HEK293 (cell line): ENCODE data around the gene ZFC3H1.

Experiments
- BCL11A ChIP-seq: fragments of 450-650 bp; formaldehyde crosslinking; IDR thresholded peaks from 2 replicates; pipeline ENCODE4 v1.5.1; 2016; ENCODE audit warnings: low read depth, missing biosample characterization, missing genetic modification characterization
- GFI1B ChIP-seq: fragments of 450-650 bp; formaldehyde crosslinking; IDR thresholded peaks from 2 replicates; pipeline ENCODE4 v1.5.1; 2016; ENCODE audit warnings: missing biosample characterization, missing genetic modification characterization
- GLI2 ChIP-seq: fragments of 450-650 bp; formaldehyde crosslinking; IDR thresholded peaks from 2 replicates; pipeline ENCODE4; 2017; ENCODE audit warnings: missing biosample characterization, missing genetic modification characterization, low read depth, borderline replicate concordance
- GLI4 ChIP-seq: fragments of 450-650 bp; formaldehyde crosslinking; IDR thresholded peaks from 2 replicates; pipeline ENCODE4 v1.5.1; 2016; ENCODE audit warnings: missing biosample characterization, missing genetic modification characterization
- KLF8 ChIP-seq: fragments of 450-650 bp; formaldehyde crosslinking; IDR thresholded peaks from 2 replicates; pipeline ENCODE4 v1.5.1; 2016; ENCODE audit warnings: missing biosample characterization, missing genetic modification characterization
- OVOL3 ChIP-seq: fragments of 450-650 bp; formaldehyde crosslinking; IDR thresholded peaks from 2 replicates; pipeline ENCODE4 v1.5.1; 2016; ENCODE audit warnings: missing biosample characterization, missing genetic modification characterization
- RBAK ChIP-seq: fragments of 450-650 bp; formaldehyde crosslinking; IDR thresholded peaks from 2 replicates; pipeline ENCODE4 v1.5.1; 2016; ENCODE audit warnings: missing biosample characterization, missing genetic modification characterization
- REPIN1 ChIP-seq: fragments of 450-650 bp; formaldehyde crosslinking; IDR thresholded peaks from 2 replicates; pipeline ENCODE4 v1.5.1; 2017; ENCODE audit warnings: missing biosample characterization, missing genetic modification characterization, low read depth
- SP3 ChIP-seq: fragments of 450-650 bp; formaldehyde crosslinking; IDR thresholded peaks from 2 replicates; pipeline ENCODE4 v1.5.1; 2016; ENCODE audit warnings: missing biosample characterization, missing genetic modification characterization
- SP7 ChIP-seq: fragments of 450-650 bp; formaldehyde crosslinking; IDR thresholded peaks from 2 replicates; pipeline ENCODE4 v1.5.1; 2016; ENCODE audit warnings: missing biosample characterization, missing genetic modification characterization
- WT1 ChIP-seq: fragments of 450-650 bp; formaldehyde crosslinking; IDR thresholded peaks from 2 replicates; pipeline ENCODE4 v1.5.1; 2016; ENCODE audit warnings: missing biosample characterization, missing genetic modification characterization
- ZBTB1 ChIP-seq: fragments of 450-650 bp; formaldehyde crosslinking; IDR thresholded peaks from 2 replicates; pipeline ENCODE4 v1.5.1; 2016; ENCODE audit warnings: missing biosample characterization, missing genetic modification characterization
- ZFP69B ChIP-seq: fragments of 450-650 bp; formaldehyde crosslinking; IDR thresholded peaks from 2 replicates; pipeline ENCODE4 v1.5.1; 2016; ENCODE audit warnings: missing biosample characterization, missing genetic modification characterization
- ZNF114 ChIP-seq: fragments of 450-650 bp; formaldehyde crosslinking; IDR thresholded peaks from 2 replicates; pipeline ENCODE4 v1.5.0; 2017; ENCODE audit warnings: missing biosample characterization, missing genetic modification characterization
- ZNF146 ChIP-seq: fragments of 450-650 bp; formaldehyde crosslinking; IDR thresholded peaks from 2 replicates; pipeline ENCODE4 v1.5.1; 2016; ENCODE audit warnings: missing biosample characterization, missing genetic modification characterization
- ZNF24 ChIP-seq: fragments of 450-650 bp; formaldehyde crosslinking; IDR thresholded peaks from 2 replicates; pipeline ENCODE4 v1.5.1; 2016; ENCODE audit warnings: missing biosample characterization, missing genetic modification characterization
- ZNF426 ChIP-seq: fragments of 450-650 bp; formaldehyde crosslinking; IDR thresholded peaks from 2 replicates; pipeline ENCODE4 v1.5.1; 2017; ENCODE audit warnings: missing biosample characterization, missing genetic modification characterization, mild to moderate bottlenecking, inconsistent platforms, moderate library complexity
- ZNF501 ChIP-seq: fragments of 450-650 bp; formaldehyde crosslinking; IDR thresholded peaks from 2 replicates; pipeline ENCODE4 v1.5.1; 2016; ENCODE audit warnings: missing biosample characterization, missing genetic modification characterization
- ZNF558 ChIP-seq: fragments of 450-650 bp; formaldehyde crosslinking; IDR thresholded peaks from 2 replicates; pipeline ENCODE4 v1.5.1; 2016; ENCODE audit warnings: missing biosample characterization, missing genetic modification characterization
- ZNF571 ChIP-seq: fragments of 450-650 bp; formaldehyde crosslinking; IDR thresholded peaks from 2 replicates; pipeline ENCODE4 v1.5.0; 2017; ENCODE audit warnings: missing biosample characterization, missing genetic modification characterization
- ZNF600 ChIP-seq: fragments of 450-650 bp; formaldehyde crosslinking; IDR thresholded peaks from 2 replicates; pipeline ENCODE4 v1.5.1; 2016; ENCODE audit warnings: missing biosample characterization, missing genetic modification characterization
- ZNF621 ChIP-seq: fragments of 450-650 bp; formaldehyde crosslinking; IDR thresholded peaks from 2 replicates; pipeline ENCODE4 v1.5.1; 2017; ENCODE audit warnings: missing biosample characterization, missing genetic modification characterization
- ZNF843 ChIP-seq: fragments of 450-650 bp; formaldehyde crosslinking; IDR thresholded peaks from 2 replicates; pipeline ENCODE4 v1.5.1; 2016; ENCODE audit warnings: missing biosample characterization, missing genetic modification characterization
- TF ChIP-seq, protein P1 (sequence below): fragments of 450-650 bp; formaldehyde crosslinking; IDR thresholded peaks from 2 replicates; pipeline ENCODE4 v1.5.1; 2016; ENCODE audit warnings: missing biosample characterization, missing genetic modification characterization, low read depth
- TF ChIP-seq, protein P2 (sequence below): fragments of 450-650 bp; formaldehyde crosslinking; optimal IDR thresholded peaks from 2 replicates; pipeline ENCODE3; 2016; ENCODE audit warnings: missing biosample characterization, mild to moderate bottlenecking, missing genetic modification characterization
- TF ChIP-seq, protein P3 (sequence below): fragments of 450-650 bp; formaldehyde crosslinking; IDR thresholded peaks from 2 replicates; pipeline ENCODE4 v1.5.1; 2016; ENCODE audit warnings: missing biosample characterization, missing genetic modification characterization
- TF ChIP-seq, protein P4 (sequence below): fragments of 450-650 bp; formaldehyde crosslinking; IDR thresholded peaks from 2 replicates; pipeline ENCODE4 v1.5.1; 2016; ENCODE audit warnings: missing biosample characterization, missing genetic modification characterization
- TF ChIP-seq, protein P5 (sequence below): fragments of 450-650 bp; formaldehyde crosslinking; IDR thresholded peaks from 2 replicates; pipeline ENCODE4 v1.5.1; 2016; ENCODE audit warnings: missing biosample characterization, missing genetic modification characterization
- TF ChIP-seq, protein P6 (sequence below): fragments of 450-650 bp; formaldehyde crosslinking; IDR thresholded peaks from 2 replicates; pipeline ENCODE4 v1.5.1; 2016; ENCODE audit warnings: missing biosample characterization, missing genetic modification characterization, low read depth
- TF ChIP-seq, protein P7 (sequence below): fragments of 450-650 bp; formaldehyde crosslinking; IDR thresholded peaks from 2 replicates; pipeline ENCODE4 v1.5.1; 2017; ENCODE audit warnings: missing biosample characterization, missing genetic modification characterization

Gene ZFC3H1

DNA sequence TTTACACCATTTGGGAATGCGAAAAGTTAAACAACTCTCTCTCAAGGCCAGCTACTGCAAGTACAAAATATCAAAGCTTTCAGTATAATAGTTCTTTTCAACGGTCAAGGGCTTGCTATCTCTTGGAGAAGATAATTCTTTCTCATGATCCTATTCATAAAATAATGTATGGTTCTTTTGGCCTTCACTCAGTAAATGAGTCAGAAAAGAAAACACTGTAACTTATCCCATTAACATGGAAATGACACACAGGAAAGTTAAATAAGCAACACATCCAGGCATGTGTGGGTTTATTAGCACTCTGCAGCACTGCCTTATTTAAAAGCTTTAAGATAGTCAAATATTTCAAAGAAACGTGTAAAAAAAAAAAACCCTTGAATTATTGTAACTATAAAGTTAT, 36.9 kb downstream of the ZFC3H1 start (continued):
- TF ChIP-seq GFI1B (no peak), ZNF558 (tag by site-specific recombination) (no peak), ZBTB1 (no peak), ZNF114 (no peak), ZNF621 (tag by site-specific recombination) (no peak), BCL11A (tag by site-specific recombination) (peak; percentile 95), ZNF501 (tag by site-specific recombination) (no peak), ZFP69B (tag by site-specific recombination) (peak; percentile 90), ZNF426 (tag by site-specific recombination) (no peak), WT1 (tag by site-specific recombination) (peak; percentile 78), GLI2 (tag by site-specific recombination) (peak; percentile 93), ZNF24 (no peak), RBAK (tag by site-specific recombination) (no peak), ZNF843 (peak; percentile 93), ZNF146 (tag by site-specific recombination) (0 out of 2 replicates have a peak, but pooled peaks have one; percentile 15), ZNF571 (no peak), SP3 (tag by site-specific recombination) (no peak), REPIN1 (no peak), GLI4 (tag by site-specific recombination) (no peak), ZNF600 (tag by site-specific recombination) (no peak), OVOL3 (tag by site-specific recombination) (peak; percentile 90), KLF8 (tag by site-specific recombination) (peak; percentile 16; the same call in 1 of the 2 replicates), SP7 (tag by site-specific recombination) (peak; percentile 18; the same call in 1 of the 2 replicates)
- TF ChIP-seq, protein P1, sequence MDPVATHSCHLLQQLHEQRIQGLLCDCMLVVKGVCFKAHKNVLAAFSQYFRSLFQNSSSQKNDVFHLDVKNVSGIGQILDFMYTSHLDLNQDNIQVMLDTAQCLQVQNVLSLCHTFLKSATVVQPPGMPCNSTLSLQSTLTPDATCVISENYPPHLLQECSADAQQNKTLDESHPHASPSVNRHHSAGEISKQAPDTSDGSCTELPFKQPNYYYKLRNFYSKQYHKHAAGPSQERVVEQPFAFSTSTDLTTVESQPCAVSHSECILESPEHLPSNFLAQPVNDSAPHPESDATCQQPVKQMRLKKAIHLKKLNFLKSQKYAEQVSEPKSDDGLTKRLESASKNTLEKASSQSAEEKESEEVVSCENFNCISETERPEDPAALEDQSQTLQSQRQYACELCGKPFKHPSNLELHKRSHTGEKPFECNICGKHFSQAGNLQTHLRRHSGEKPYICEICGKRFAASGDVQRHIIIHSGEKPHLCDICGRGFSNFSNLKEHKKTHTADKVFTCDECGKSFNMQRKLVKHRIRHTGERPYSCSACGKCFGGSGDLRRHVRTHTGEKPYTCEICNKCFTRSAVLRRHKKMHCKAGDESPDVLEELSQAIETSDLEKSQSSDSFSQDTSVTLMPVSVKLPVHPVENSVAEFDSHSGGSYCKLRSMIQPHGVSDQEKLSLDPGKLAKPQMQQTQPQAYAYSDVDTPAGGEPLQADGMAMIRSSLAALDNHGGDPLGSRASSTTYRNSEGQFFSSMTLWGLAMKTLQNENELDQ (tag by site-specific recombination), result no peak
- TF ChIP-seq, protein P2, sequence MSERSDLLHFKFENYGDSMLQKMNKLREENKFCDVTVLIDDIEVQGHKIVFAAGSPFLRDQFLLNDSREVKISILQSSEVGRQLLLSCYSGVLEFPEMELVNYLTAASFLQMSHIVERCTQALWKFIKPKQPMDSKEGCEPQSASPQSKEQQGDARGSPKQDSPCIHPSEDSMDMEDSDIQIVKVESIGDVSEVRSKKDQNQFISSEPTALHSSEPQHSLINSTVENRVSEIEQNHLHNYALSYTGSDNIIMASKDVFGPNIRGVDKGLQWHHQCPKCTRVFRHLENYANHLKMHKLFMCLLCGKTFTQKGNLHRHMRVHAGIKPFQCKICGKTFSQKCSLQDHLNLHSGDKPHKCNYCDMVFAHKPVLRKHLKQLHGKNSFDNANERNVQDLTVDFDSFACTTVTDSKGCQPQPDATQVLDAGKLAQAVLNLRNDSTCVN, result no peak
- TF ChIP-seq, protein P3, sequence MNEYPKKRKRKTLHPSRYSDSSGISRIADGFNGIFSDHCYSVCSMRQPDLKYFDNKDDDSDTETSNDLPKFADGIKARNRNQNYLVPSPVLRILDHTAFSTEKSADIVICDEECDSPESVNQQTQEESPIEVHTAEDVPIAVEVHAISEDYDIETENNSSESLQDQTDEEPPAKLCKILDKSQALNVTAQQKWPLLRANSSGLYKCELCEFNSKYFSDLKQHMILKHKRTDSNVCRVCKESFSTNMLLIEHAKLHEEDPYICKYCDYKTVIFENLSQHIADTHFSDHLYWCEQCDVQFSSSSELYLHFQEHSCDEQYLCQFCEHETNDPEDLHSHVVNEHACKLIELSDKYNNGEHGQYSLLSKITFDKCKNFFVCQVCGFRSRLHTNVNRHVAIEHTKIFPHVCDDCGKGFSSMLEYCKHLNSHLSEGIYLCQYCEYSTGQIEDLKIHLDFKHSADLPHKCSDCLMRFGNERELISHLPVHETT, result peak; percentile 55; the same call in 1 of the 2 replicates
- TF ChIP-seq, protein P4, sequence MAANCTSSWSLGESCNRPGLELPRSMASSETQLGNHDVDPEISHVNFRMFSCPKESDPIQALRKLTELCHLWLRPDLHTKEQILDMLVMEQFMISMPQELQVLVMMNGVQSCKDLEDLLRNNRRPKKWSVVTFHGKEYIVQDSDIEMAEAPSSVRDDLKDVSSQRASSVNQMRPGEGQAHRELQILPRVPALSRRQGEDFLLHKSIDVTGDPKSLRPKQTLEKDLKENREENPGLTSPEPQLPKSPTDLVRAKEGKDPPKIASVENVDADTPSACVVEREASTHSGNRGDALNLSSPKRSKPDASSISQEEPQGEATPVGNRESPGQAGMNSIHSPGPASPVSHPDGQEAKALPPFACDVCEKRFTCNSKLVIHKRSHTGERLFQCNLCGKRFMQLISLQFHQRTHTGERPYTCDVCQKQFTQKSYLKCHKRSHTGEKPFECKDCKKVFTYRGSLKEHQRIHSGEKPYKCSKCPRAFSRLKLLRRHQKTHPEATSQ (tag by site-specific recombination), result no peak
- TF ChIP-seq, protein P5, sequence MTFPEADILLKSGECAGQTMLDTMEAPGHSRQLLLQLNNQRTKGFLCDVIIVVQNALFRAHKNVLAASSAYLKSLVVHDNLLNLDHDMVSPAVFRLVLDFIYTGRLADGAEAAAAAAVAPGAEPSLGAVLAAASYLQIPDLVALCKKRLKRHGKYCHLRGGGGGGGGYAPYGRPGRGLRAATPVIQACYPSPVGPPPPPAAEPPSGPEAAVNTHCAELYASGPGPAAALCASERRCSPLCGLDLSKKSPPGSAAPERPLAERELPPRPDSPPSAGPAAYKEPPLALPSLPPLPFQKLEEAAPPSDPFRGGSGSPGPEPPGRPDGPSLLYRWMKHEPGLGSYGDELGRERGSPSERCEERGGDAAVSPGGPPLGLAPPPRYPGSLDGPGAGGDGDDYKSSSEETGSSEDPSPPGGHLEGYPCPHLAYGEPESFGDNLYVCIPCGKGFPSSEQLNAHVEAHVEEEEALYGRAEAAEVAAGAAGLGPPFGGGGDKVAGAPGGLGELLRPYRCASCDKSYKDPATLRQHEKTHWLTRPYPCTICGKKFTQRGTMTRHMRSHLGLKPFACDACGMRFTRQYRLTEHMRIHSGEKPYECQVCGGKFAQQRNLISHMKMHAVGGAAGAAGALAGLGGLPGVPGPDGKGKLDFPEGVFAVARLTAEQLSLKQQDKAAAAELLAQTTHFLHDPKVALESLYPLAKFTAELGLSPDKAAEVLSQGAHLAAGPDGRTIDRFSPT (tag by site-specific recombination), result peak; percentile 57; the same call in 1 of the 2 replicates
- TF ChIP-seq, protein P6, sequence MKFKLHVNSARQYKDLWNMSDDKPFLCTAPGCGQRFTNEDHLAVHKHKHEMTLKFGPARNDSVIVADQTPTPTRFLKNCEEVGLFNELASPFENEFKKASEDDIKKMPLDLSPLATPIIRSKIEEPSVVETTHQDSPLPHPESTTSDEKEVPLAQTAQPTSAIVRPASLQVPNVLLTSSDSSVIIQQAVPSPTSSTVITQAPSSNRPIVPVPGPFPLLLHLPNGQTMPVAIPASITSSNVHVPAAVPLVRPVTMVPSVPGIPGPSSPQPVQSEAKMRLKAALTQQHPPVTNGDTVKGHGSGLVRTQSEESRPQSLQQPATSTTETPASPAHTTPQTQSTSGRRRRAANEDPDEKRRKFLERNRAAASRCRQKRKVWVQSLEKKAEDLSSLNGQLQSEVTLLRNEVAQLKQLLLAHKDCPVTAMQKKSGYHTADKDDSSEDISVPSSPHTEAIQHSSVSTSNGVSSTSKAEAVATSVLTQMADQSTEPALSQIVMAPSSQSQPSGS (tag by site-specific recombination), result 0 out of 2 replicates have a peak, but pooled peaks have one; percentile 14
- TF ChIP-seq, protein P7, sequence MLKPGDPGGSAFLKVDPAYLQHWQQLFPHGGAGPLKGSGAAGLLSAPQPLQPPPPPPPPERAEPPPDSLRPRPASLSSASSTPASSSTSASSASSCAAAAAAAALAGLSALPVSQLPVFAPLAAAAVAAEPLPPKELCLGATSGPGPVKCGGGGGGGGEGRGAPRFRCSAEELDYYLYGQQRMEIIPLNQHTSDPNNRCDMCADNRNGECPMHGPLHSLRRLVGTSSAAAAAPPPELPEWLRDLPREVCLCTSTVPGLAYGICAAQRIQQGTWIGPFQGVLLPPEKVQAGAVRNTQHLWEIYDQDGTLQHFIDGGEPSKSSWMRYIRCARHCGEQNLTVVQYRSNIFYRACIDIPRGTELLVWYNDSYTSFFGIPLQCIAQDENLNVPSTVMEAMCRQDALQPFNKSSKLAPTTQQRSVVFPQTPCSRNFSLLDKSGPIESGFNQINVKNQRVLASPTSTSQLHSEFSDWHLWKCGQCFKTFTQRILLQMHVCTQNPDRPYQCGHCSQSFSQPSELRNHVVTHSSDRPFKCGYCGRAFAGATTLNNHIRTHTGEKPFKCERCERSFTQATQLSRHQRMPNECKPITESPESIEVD (tag by site-specific recombination), result peak; percentile 94
